ENCODE results near the gene MRNIP. TPM values are rescaled to one million over a fixed set of nuclear protein-coding genes. Genes with fewer than 3 reads are reported as not detected.

Gene MRNIP
- total RNA-seq, 1 experiment from 2014 or later, result 37.8 TPM

GRCh38 chr5:179879690-179880010, 21.0 kb upstream of the MRNIP start:
- intact Hi-C loops (cut with micrococcal nuclease; ENCODE audit: unreplicated experiment), result no loop called here
- ChIA-PET POLR2A (no interaction called here), CTCF (interaction anchor here (1.6 kb wide), 1 partner anchor 10 kb away, joined by 4 read pairs; no protein-coding TSS in a partner anchor)
- H3K36me3 Mint-ChIP-seq (ENCODE audit: insufficient read depth, unreplicated experiment), result peaks cover 51% of the 10 kb centered on the region
- no peak overlapping the region for H3K27ac Mint-ChIP-seq (ENCODE audit: unreplicated experiment)
- TF ChIP-seq, protein P1, sequence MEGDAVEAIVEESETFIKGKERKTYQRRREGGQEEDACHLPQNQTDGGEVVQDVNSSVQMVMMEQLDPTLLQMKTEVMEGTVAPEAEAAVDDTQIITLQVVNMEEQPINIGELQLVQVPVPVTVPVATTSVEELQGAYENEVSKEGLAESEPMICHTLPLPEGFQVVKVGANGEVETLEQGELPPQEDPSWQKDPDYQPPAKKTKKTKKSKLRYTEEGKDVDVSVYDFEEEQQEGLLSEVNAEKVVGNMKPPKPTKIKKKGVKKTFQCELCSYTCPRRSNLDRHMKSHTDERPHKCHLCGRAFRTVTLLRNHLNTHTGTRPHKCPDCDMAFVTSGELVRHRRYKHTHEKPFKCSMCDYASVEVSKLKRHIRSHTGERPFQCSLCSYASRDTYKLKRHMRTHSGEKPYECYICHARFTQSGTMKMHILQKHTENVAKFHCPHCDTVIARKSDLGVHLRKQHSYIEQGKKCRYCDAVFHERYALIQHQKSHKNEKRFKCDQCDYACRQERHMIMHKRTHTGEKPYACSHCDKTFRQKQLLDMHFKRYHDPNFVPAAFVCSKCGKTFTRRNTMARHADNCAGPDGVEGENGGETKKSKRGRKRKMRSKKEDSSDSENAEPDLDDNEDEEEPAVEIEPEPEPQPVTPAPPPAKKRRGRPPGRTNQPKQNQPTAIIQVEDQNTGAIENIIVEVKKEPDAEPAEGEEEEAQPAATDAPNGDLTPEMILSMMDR (IDR thresholded peaks at IDR 0.05; ENCODE audit: insufficient read depth in 1 of 2, low read depth in 1 of 2, low read length in 1 of 2, severe bottlenecking in 1 of 2, unreplicated experiment in 1 of 2), result no peak
- H3K9me3 Mint-ChIP-seq (ENCODE audit: unreplicated experiment), result peaks cover 19% of the 10 kb centered on the region
- Histone ChIP-seq H3K27me3 (replicated peaks; ENCODE audit: control insufficient read depth, insufficient read depth, low read length) (no peaks in the 10 kb centered on the region), H3K4me1 (no peaks in the 10 kb centered on the region), H3K36me3 (ENCODE audit: control insufficient read depth, insufficient read depth, low read length) (peaks cover 2% of the 10 kb centered on the region), H3K4me3 (ENCODE audit: low read depth, low read length) (no peak overlapping the region), H3K9me3 (peaks cover 23% of the 10 kb centered on the region; the same call in 1 of the 2 replicates)
- no TSS peak for BruUV-seq (replicated peaks)
- no peaks in the 10 kb centered on the region for H3K27me3 Mint-ChIP-seq (ENCODE audit: insufficient read depth, unreplicated experiment)
- no peak overlapping the region for H3K4me3 Mint-ChIP-seq (ENCODE audit: unreplicated experiment)
- no peaks in the 10 kb centered on the region for H3K4me1 Mint-ChIP-seq (ENCODE audit: low read depth, unreplicated experiment)
- no peak for DNase-seq

DNA sequence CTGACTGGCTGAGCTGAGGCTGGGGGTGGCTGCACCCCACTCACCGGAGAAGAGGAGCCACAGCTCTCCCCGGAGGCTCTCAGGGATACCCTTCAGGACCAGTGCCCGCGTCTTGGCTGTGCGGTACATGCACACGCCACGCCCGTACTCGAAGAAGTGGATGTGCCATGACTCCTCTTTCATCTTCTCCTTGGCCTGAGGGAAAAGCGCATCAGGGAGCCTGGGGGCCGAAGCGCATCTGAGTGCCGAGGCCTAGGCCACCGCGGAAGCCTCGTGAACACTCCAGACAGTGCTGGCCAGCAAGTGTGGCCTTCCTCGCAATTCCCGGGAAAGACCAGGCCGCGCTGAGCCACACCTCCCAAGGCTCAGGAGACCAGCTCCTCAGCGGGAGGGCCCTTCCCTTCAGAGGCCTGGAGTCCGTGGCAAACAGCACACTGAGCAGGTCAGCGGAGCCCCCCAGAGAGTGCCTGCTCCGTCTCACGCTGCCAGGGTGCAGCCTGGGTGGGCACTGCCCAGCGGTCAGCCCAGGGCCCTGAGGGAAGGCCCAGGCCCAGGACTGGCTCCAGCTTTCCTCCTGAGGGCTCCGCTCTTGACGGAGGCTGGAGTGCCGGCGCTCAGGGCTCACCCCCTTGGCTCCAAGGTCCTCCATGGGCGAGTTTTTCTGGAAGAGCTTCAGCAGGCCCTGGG, 20.5 kb upstream of the MRNIP start:
- Histone ChIP-seq H3K27me3 (replicated peaks; ENCODE audit: control insufficient read depth, insufficient read depth, low read length) (no peaks in the 10 kb centered on the region), H3K4me1 (no peaks in the 10 kb centered on the region), H3K36me3 (ENCODE audit: control insufficient read depth, insufficient read depth, low read length) (peaks cover 4% of the 10 kb centered on the region), H3K4me3 (ENCODE audit: low read depth, low read length) (no peak overlapping the region), H3K9me3 (peaks cover 22% of the 10 kb centered on the region; the same call in 1 of the 2 replicates)
- Mint-ChIP-seq H3K4me1 (ENCODE audit: low read depth, unreplicated experiment) (no peaks in the 10 kb centered on the region), H3K27me3 (ENCODE audit: insufficient read depth, unreplicated experiment) (no peaks in the 10 kb centered on the region), H3K27ac (ENCODE audit: unreplicated experiment) (no peak overlapping the region), H3K36me3 (ENCODE audit: insufficient read depth, unreplicated experiment) (peaks cover 51% of the 10 kb centered on the region), H3K9me3 (ENCODE audit: unreplicated experiment) (peaks cover 14% of the 10 kb centered on the region), H3K4me3 (ENCODE audit: unreplicated experiment) (no peak overlapping the region)
- TF ChIP-seq, protein P1 (IDR thresholded peaks at IDR 0.05; ENCODE audit: insufficient read depth in 1 of 2, low read depth in 1 of 2, low read length in 1 of 2, severe bottlenecking in 1 of 2, unreplicated experiment in 1 of 2), result no peak
- no TSS peak for BruUV-seq (replicated peaks)
- intact Hi-C loops (cut with micrococcal nuclease; ENCODE audit: unreplicated experiment), result no loop called here
- no peak for DNase-seq
- ChIA-PET CTCF (interaction anchor here (1.6 kb wide), 1 partner anchor 10 kb away, joined by 4 read pairs; no protein-coding TSS in a partner anchor), POLR2A (no interaction called here)

DNA sequence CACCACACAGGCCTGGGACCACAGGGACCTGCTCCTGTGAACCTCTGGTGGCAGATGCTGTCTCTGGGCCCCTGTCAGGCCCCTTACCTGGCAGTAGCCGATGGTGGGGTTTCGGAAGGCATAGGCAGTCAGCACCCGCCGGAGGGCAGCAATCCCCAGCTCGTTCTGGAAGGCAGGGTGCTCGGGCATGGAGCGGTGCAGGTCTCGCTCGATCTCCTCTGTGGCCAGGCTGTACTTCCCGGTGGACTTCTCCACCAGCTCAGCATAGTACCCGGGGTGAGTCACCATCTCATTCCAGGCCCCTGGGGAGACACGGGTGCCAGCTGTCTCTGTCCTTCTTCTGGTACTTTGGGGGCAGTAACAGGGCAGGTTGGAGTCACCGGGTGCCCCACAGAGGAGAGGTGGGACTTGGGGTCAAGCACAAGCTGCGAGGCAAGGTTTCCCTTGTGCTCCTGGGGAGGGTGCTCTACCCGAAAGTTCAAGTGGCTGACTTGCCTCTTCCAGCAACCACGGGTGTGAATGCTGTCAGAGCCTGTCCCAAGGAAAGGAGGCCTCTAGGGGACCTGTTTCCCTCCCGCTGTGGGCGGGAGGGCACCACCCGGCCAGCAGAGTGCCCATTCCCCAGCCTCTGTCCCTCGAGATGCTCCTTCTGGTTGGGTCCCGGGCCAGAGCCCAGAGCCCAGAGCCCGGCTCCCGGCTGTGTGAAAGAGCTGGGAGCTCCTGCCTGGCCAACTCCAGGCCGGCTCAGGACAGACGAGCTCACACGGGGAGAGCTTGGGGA, 19.8 kb upstream of the MRNIP start:
- DNase-seq, result no peak
- H3K36me3 ChIP-seq (ENCODE audit: control insufficient read depth, insufficient read depth, low read length), result peaks cover 2% of the 10 kb centered on the region
- no TSS peak for BruUV-seq (replicated peaks)
- no peaks in the 10 kb centered on the region for H3K4me1 ChIP-seq
- Mint-ChIP-seq H3K36me3 (ENCODE audit: insufficient read depth, unreplicated experiment) (peaks cover 51% of the 10 kb centered on the region), H3K9me3 (ENCODE audit: unreplicated experiment) (peaks cover 7% of the 10 kb centered on the region), H3K27me3 (ENCODE audit: insufficient read depth, unreplicated experiment) (no peaks in the 10 kb centered on the region), H3K4me3 (ENCODE audit: unreplicated experiment) (no peak overlapping the region), H3K4me1 (ENCODE audit: low read depth, unreplicated experiment) (no peaks in the 10 kb centered on the region), H3K27ac (ENCODE audit: unreplicated experiment) (no peak overlapping the region)
- peaks cover 15% of the 10 kb centered on the region; the same call in 1 of the 2 replicates for H3K9me3 ChIP-seq
- H3K27me3 ChIP-seq (replicated peaks; ENCODE audit: control insufficient read depth, insufficient read depth, low read length), result no peaks in the 10 kb centered on the region
- TF ChIP-seq, protein P1 (IDR thresholded peaks at IDR 0.05; ENCODE audit: insufficient read depth in 1 of 2, low read depth in 1 of 2, low read length in 1 of 2, severe bottlenecking in 1 of 2, unreplicated experiment in 1 of 2), result no peak
- intact Hi-C loops (cut with micrococcal nuclease; ENCODE audit: unreplicated experiment), result no loop called here
- POLR2A ChIA-PET, result no interaction called here
- no peak overlapping the region for H3K4me3 ChIP-seq (ENCODE audit: low read depth, low read length)
- CTCF ChIA-PET, result interaction anchor here (1.6 kb wide), 1 partner anchor 9 kb away, joined by 4 read pairs; no protein-coding TSS in a partner anchor

Data from Caco-2 (cell line).